Activated effector memory CD4-positive, alpha-beta T cell treated with anti-CD3 and anti-CD28 coated beads, Interleukin-2, amount 50 U/mL, for 16 hours (primary cell): ENCODE data around the gene ZBTB20.

Experiments
- DNase-seq: peaks from one replicate; pipeline ENCODE4 v3.0.0-alpha.2; 2020

The ZBTB20 gene

GRCh38 chr3:115085197-115085865 is 61.8 kb downstream of the ZBTB20 start:
- DNase-seq, result no peak

- DNase-seq, result no peak
These were observed 62.4 kb downstream of the ZBTB20 start for GRCh38 chr3:115084686-115085085.

GRCh38 chr3:115082260-115082659 is 64.8 kb downstream of the ZBTB20 start:
- DNase-seq, result no peak

GRCh38 chr3:115081444-115081843 is 65.6 kb downstream of the ZBTB20 start:
- no peak for DNase-seq

GRCh38 chr3:115077501-115078250 is 69.4 kb downstream of the ZBTB20 start:
- DNase-seq, result no peak

GRCh38 chr3:115074502-115074901 is 72.6 kb downstream of the ZBTB20 start:
- DNase-seq, result no peak

- DNase-seq, result no peak
These were observed 74.6 kb downstream of the ZBTB20 start for GRCh38 chr3:115072265-115073021.

- DNase-seq, result no peak
These were observed 75.5 kb downstream of the ZBTB20 start for GRCh38 chr3:115071601-115072000.

- DNase-seq, result no peak
These were observed 75.9 kb downstream of the ZBTB20 start for GRCh38 chr3:115071166-115071565.

- DNase-seq, result no peak
These were observed 78.3 kb downstream of the ZBTB20 start for GRCh38 chr3:115068799-115069198.

- DNase-seq, result no peak
These were observed 84.6 kb downstream of the ZBTB20 start for GRCh38 chr3:115062412-115062956.

GRCh38 chr3:115062009-115062408 is 85.1 kb downstream of the ZBTB20 start:
- DNase-seq, result no peak

- DNase-seq, result no peak
These were observed 94.2 kb downstream of the ZBTB20 start for GRCh38 chr3:115052906-115053305.

GRCh38 chr3:115042351-115042750 is 104.7 kb downstream of the ZBTB20 start:
- no peak for DNase-seq

- peak; percentile 69 for DNase-seq
These were observed 106.3 kb downstream of the ZBTB20 start for GRCh38 chr3:115040673-115041286.

GRCh38 chr3:115040246-115040645 is 106.8 kb downstream of the ZBTB20 start:
- no peak for DNase-seq

GRCh38 chr3:115038817-115039216 is 108.3 kb downstream of the ZBTB20 start:
- DNase-seq, result no peak

- no peak for DNase-seq
These were observed 124.2 kb downstream of the ZBTB20 start for GRCh38 chr3:115022835-115023398.

- no peak for DNase-seq
These were observed 124.9 kb downstream of the ZBTB20 start for GRCh38 chr3:115022199-115022598.

- no peak for DNase-seq
These were observed 126.0 kb downstream of the ZBTB20 start for GRCh38 chr3:115021061-115021460.

- no peak for DNase-seq
These were observed 127.2 kb downstream of the ZBTB20 start for GRCh38 chr3:115019900-115020299.

- DNase-seq, result no peak
These were observed 128.4 kb downstream of the ZBTB20 start for GRCh38 chr3:115018694-115019093.

- DNase-seq, result no peak
These were observed 139.1 kb downstream of the ZBTB20 start for GRCh38 chr3:115007966-115008365.
